ENCODE results near the gene ZBTB5.
A peak's percentile ranks its signal among the peaks of the same experiment; 100 is the strongest.
"Not testable (repeated sequence)": the region's sequence is repeated elsewhere in the genome, so short reads cannot be mapped to it uniquely, and the experiment has no call there.

Gene ZBTB5

DNA sequence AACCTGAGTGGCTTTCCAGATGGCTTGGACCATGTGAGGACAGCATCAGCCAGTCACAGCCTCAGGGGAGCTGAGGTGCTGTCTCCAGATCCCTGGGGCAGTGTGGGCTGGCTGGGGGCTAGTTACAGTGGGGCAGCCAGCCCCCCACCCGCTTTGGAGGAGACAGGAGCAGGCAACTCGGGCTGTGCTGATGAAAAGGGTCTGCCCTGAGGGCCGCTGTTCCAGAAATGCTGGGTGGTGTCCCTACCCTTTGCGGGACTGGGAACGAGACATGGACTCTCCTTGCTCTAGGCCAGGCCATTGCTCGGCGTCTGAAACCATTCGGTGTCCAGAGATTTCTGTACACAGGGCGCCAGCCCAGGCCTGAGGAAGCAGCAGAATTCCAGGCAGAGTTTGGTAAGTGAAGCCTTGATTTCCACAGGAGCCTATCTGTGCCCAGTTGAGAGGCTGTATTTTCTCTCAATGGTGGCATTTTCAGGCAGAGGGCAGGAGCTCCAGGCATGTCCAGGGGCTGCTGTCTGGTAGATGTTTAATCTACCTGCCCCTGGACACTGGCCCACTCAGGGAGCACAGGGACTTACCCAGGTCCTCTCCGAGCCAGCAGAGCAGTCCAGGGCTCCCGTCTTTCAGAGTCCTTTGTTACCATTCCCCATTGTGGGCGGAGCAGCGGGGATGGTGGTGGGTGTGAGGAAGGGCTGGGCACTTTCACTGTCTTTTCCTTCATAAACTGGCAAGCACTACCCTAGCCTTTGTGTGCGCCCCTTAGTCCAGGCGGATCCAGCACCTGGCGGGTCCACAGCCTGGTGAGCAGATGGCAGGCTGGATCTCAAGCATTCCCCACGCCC is 35.6 kb downstream of the ZBTB5 start:
- TF ChIP-seq, protein P1, sequence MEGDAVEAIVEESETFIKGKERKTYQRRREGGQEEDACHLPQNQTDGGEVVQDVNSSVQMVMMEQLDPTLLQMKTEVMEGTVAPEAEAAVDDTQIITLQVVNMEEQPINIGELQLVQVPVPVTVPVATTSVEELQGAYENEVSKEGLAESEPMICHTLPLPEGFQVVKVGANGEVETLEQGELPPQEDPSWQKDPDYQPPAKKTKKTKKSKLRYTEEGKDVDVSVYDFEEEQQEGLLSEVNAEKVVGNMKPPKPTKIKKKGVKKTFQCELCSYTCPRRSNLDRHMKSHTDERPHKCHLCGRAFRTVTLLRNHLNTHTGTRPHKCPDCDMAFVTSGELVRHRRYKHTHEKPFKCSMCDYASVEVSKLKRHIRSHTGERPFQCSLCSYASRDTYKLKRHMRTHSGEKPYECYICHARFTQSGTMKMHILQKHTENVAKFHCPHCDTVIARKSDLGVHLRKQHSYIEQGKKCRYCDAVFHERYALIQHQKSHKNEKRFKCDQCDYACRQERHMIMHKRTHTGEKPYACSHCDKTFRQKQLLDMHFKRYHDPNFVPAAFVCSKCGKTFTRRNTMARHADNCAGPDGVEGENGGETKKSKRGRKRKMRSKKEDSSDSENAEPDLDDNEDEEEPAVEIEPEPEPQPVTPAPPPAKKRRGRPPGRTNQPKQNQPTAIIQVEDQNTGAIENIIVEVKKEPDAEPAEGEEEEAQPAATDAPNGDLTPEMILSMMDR (conservative IDR thresholded peaks at IDR 0.05; ENCODE audit: low read depth, low read length): no peak
- H3K4me3 ChIP-seq (ENCODE audit: low read depth, low read length): no peak overlapping the region
- DNase-seq (ENCODE audit: low read depth): no peak

DNA sequence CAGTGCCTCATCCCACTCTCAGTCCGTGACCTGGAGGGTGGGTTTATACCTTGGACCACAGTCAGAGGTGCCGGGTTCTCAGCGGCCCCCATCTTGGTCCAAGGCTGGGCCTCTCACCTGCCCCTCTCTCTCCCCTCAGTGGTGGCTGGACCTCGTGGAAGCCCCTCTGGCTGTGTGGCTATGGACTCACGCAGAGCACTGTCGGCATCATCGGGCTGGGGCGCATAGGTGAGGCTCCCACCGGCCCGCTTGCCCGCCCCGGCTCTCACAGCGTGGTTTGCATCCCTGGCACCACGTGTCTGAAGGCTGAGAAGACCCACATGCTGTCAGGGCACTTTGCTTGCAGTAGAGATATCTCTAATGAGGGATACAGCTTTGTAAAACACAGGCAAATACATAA is 36.9 kb downstream of the ZBTB5 start:
- TF ChIP-seq, protein P1 (conservative IDR thresholded peaks at IDR 0.05; ENCODE audit: low read depth, low read length): no peak
- H3K4me3 ChIP-seq (ENCODE audit: low read depth, low read length): no peak overlapping the region
- DNase-seq (ENCODE audit: low read depth): no peak

DNA sequence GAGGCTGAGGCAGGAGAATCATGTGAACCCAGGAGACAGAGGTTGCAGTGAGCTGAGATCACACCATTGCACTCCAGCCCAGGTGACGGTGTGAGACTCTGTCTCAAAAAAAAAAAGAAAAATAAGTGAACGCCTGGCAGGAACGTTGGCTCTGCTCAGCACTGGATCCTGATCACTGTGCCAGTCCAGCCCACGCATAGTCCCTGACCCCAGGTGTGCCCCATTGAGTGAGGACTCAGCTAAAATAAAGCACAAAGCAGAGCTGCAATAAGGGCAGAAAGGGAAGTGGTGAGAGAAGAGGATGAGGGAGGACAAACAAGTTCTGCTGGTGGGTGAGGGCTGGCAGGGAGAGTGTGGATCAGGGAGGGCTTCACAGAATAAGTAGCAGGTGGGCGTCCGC is 38.4 kb downstream of the ZBTB5 start:
- no peak overlapping the region for H3K4me3 ChIP-seq (ENCODE audit: low read depth, low read length)
- DNase-seq (ENCODE audit: low read depth): no peak
- TF ChIP-seq, protein P1 (conservative IDR thresholded peaks at IDR 0.05; ENCODE audit: low read depth, low read length): no peak

DNA sequence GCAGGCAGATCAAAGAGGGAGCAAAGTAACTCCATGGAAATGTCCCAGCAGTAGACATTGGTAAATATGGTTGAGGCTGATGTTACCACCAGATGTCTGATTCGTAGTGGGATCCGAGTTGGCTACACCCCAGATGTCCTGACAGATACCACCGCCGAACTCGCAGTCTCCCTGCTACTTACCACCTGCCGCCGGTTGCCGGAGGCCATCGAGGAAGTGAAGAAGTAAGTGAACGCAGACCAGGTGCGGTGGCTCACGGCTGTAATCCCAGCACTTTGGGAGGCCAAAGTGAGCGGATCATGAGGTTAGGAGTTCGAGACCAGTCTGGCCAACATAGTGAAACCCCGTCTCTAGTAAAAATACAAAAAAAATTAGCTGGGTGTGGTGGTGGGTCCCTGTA is 38.8 kb downstream of the ZBTB5 start:
- not testable (repeated sequence) for DNase-seq (ENCODE audit: low read depth); H3K4me3 ChIP-seq (ENCODE audit: low read depth, low read length)

DNA sequence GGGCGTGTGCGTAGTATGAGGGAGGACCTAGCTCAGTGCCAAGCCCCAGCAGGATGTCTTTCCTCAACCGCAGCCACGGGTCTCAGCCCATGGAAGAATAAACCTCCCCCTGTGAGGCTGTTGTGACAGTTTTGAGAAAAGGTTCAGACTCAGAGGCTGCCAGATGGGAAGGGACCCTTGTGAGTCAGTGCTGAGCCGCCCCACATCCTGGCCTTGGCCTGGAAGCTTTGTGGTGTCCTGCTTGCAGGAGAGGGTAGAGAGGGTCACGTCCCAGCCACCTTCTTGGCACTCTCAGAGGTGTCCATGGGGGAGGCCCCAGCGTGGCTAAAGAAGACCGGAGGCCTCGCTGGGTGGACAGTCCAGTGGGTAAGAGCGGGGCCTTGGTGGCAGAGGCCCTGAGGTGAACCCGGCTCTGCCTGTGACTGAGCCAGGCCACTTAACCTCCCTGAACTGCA is 39.9 kb downstream of the ZBTB5 start:
- TF ChIP-seq, protein P1 (conservative IDR thresholded peaks at IDR 0.05; ENCODE audit: low read depth, low read length): no peak
- no peak overlapping the region for H3K4me3 ChIP-seq (ENCODE audit: low read depth, low read length)
- DNase-seq (ENCODE audit: low read depth): peak; percentile 79

DNA sequence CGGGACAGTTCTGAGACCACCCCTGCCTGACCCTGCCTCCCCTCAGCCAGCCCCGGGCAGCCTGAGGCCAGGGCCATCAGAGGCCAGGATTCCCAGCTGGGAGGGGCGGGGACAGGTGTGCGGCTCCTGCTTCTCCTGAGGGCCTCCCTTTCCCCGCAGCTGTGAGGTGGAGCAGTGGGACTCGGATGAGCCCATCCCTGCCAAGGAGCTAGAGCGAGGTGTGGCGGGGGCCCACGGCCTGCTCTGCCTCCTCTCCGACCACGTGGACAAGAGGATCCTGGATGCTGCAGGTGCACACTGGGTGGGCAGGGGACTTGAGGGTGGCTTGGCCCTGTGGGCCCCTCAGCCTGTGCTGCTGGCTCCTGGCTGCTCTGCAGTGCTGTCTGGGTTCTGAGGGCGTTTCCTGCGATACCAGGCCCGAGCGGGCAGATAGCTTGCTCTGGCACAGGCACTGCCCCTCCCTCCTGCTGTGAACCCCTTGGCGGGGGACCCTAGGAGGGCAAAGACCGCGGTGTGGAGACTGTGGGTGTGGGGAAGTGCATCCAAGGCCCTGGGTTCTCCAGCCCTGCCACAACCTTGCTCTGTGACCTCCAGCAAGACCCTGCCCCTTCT is 40.5 kb downstream of the ZBTB5 start:
- no peak overlapping the region for H3K4me3 ChIP-seq (ENCODE audit: low read depth, low read length)
- TF ChIP-seq, protein P1 (conservative IDR thresholded peaks at IDR 0.05; ENCODE audit: low read depth, low read length): no peak
- no peak for DNase-seq (ENCODE audit: low read depth)

DNA sequence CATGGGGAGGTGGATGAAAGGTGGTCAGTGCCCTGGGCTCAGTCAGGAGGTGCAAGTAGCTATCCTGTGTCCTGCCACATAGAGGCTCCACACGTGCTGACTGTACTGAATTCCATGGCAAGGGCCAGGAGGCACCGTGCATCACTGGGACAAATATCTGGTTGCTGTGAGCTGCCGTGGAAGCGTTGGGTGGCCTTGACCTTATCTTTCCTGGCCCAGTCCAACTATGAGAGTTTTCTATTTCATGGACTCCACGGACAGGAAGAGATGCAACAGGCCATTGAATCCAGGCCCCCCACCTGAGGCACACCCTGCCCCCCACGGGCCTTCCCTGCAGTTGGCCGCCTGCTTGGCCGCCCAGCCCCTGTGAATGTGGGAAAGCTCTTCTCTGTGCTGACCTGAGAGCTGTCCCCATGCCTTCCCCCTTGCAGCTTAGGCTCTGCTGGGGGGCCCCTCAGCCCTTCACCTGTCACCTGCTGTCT is 41.0 kb downstream of the ZBTB5 start:
- no peak overlapping the region for H3K4me3 ChIP-seq (ENCODE audit: low read depth, low read length)
- DNase-seq (ENCODE audit: low read depth): no peak
- TF ChIP-seq, protein P1 (conservative IDR thresholded peaks at IDR 0.05; ENCODE audit: low read depth, low read length): no peak
